GM18951 (cell line): Measurements from ENCODE around the gene GLMP.
A peak's percentile ranks its signal among the peaks of the same experiment; 100 is the strongest.

ENCODE experiments used
- POLR2A ChIP-seq: IDR thresholded peaks from 4 replicates; pipeline ENCODE4 v1.6.1; 2011; ENCODE audit warnings: mild to moderate bottlenecking; ENCODE audit not compliant: insufficient read length, insufficient read depth; ENCODE audit errors: extremely low read depth
- in situ Hi-C: fragments of 300-500 bp; cut with MboI; formaldehyde crosslinking; loops from one replicate; pipeline ENCODE4 v1.12.0; 2022; ENCODE audit warnings: low sequenced_read_pairs, mixed read lengths, inconsistent platforms; ENCODE audit not compliant: unreplicated experiment

GLMP gene

GRCh38 chr1:156258859-156259258, 36.6 kb downstream of the GLMP start:
- no peak for TF ChIP-seq POLR2A
- in situ Hi-C loops, result no loop called here

- in situ Hi-C loops, result no loop called here
- no peak for TF ChIP-seq POLR2A
Measured at GRCh38 chr1:156257711-156258110, 37.8 kb downstream of the GLMP start.

- in situ Hi-C loops, result no loop called here
- TF ChIP-seq POLR2A, result no peak
Measured at GRCh38 chr1:156253634-156254033, 41.8 kb downstream of the GLMP start.

GRCh38 chr1:156251527-156251926, 44.0 kb downstream of the GLMP start:
- in situ Hi-C loops, result no loop called here
- no peak for TF ChIP-seq POLR2A

GRCh38 chr1:156249593-156249992, 45.9 kb downstream of the GLMP start:
- in situ Hi-C loops, result no loop called here
- TF ChIP-seq POLR2A, result no peak

- in situ Hi-C loops, result no loop called here
- no peak for TF ChIP-seq POLR2A
Measured at GRCh38 chr1:156248323-156248683, 47.2 kb downstream of the GLMP start.

- no peak for TF ChIP-seq POLR2A
- in situ Hi-C loops, result no loop called here
Measured at GRCh38 chr1:156247460-156248322, 47.8 kb downstream of the GLMP start, which contains the start of gene PAQR6. Gene PAQR6, minus strand, starts transcription at chr1:156248056. Its CDS starts 1,325 bp downstream, at chr1:156246731.

- in situ Hi-C loops, result no loop called here
- TF ChIP-seq POLR2A, result no peak
Measured at GRCh38 chr1:156246781-156247459, 48.6 kb downstream of the GLMP start.

- no peak for TF ChIP-seq POLR2A
- in situ Hi-C loops, result no loop called here
Measured at GRCh38 chr1:156246241-156246780, 49.2 kb downstream of the GLMP start.

GRCh38 chr1:156245451-156246232, 49.8 kb downstream of the GLMP start:
- TF ChIP-seq POLR2A, result peak; percentile 32
- in situ Hi-C loops, result no loop called here

- TF ChIP-seq POLR2A, result no peak
- in situ Hi-C loops, result no loop called here
Measured at GRCh38 chr1:156244712-156245111, 50.8 kb downstream of the GLMP start.

GRCh38 chr1:156244126-156244525, 51.4 kb downstream of the GLMP start:
- peak; percentile 4 for TF ChIP-seq POLR2A

GRCh38 chr1:156242738-156243137, 52.7 kb downstream of the GLMP start:
- in situ Hi-C loops, result no loop called here
- TF ChIP-seq POLR2A, result no peak

More at GRCh38 chr1:156244126-156244525, 51.4 kb downstream of the GLMP start:
- in situ Hi-C loops, result no loop called here
